Left ventricle myocardium inferior (tissue), 1 donor: ENCODE measurements around the gene EMX1. TPM values are rescaled to one million over a fixed set of nuclear protein-coding genes. Genes with fewer than 3 reads are reported as not detected.

Experiments
- DNase-seq: peaks from one replicate; pipeline ENCODE4 v3.0.0-alpha.2; 2020
- H3K27ac ChIP-seq: fragments of 200-600 bp; replicated peaks from 2 replicates; pipeline ENCODE4 v1.8.0; 2021
- H3K27me3 ChIP-seq: fragments of 200-600 bp; 2 replicates; pipeline ENCODE4 v1.8.0; 2021; ENCODE audit warnings: low read depth
- H3K36me3 ChIP-seq: fragments of 200-600 bp; 2 replicates; pipeline ENCODE4 v1.8.0; 2021
- H3K4me1 ChIP-seq: fragments of 200-600 bp; 2 replicates; pipeline ENCODE4 v1.8.0; 2021
- H3K4me3 ChIP-seq: fragments of 200-600 bp; 2 replicates; pipeline ENCODE4 v1.8.0; 2021; ENCODE audit warnings: mild to moderate bottlenecking, moderate library complexity
- H3K9me3 ChIP-seq: fragments of 200-600 bp; replicated peaks from 2 replicates; pipeline ENCODE4 v1.8.0; 2021
- CTCF ChIP-seq: fragments of 200-600 bp; IDR thresholded peaks from 2 replicates; pipeline ENCODE4 v1.8.0; 2021; ENCODE audit warnings: antibody characterized with exemption, mild to moderate bottlenecking, borderline replicate concordance
- intact Hi-C: fragments of 100-400 bp; cut with micrococcal nuclease; formaldehyde crosslinking; loops from one replicate; pipeline ENCODE4 v1.11.0; 2022
- total RNA-seq: library from RNA; stranded (reverse); fragmentation: NEBNext Ultra II Directional; extraction: Animal tissue kit (Norgen Biotek cat#: 25700); gene quantifications from one replicate; pipeline ENCODE4 v1.2.1, GENCODE V29; 2021
- donor health status: DM: no; HTN: yes; CAD: no; lungs with severe emphysema.

Gene EMX1
- total RNA-seq, 1 donor from 2014 or later: not detected

- peaks cover 8% of the 10 kb centered on the region for H3K4me1 ChIP-seq
- peaks cover 16% of the 10 kb centered on the region for H3K36me3 ChIP-seq
- no peak for DNase-seq
- no peak overlapping the region for H3K27ac ChIP-seq
- no peaks in the 10 kb centered on the region for H3K27me3 ChIP-seq
- no peak overlapping the region for H3K4me3 ChIP-seq
- TF ChIP-seq CTCF: no peak
- intact Hi-C loops: no loop called here
- no peaks in the 10 kb centered on the region for H3K9me3 ChIP-seq
Observed at GRCh38 chr2:72940361-72940760, 23.0 kb downstream of the EMX1 start.

GRCh38 chr2:72940786-72941185, 23.5 kb downstream of the EMX1 start:
- no peak for DNase-seq
- H3K27ac ChIP-seq: no peak overlapping the region
- intact Hi-C loops: no loop called here

GRCh38 chr2:72942293-72942692, 25.0 kb downstream of the EMX1 start:
- intact Hi-C loops: no loop called here
- no peak for TF ChIP-seq CTCF
- no peak overlapping the region for H3K27ac ChIP-seq
- no peak for DNase-seq
- H3K36me3 ChIP-seq: peaks cover 16% of the 10 kb centered on the region
- H3K4me1 ChIP-seq: no peaks in the 10 kb centered on the region
- no peaks in the 10 kb centered on the region for H3K27me3 ChIP-seq
- H3K4me3 ChIP-seq: no peak overlapping the region
- no peaks in the 10 kb centered on the region for H3K9me3 ChIP-seq

More at GRCh38 chr2:72940786-72941185, 23.5 kb downstream of the EMX1 start:
- peaks cover 8% of the 10 kb centered on the region for H3K4me1 ChIP-seq
- H3K36me3 ChIP-seq: peaks cover 16% of the 10 kb centered on the region
- no peaks in the 10 kb centered on the region for H3K27me3 ChIP-seq
- H3K4me3 ChIP-seq: no peak overlapping the region
- H3K9me3 ChIP-seq: no peaks in the 10 kb centered on the region
- TF ChIP-seq CTCF: no peak

GRCh38 chr2:72942881-72943418, 25.6 kb downstream of the EMX1 start:
- TF ChIP-seq CTCF: no peak
- Histone ChIP-seq H3K4me1 (no peaks in the 10 kb centered on the region), H3K4me3 (no peak overlapping the region), H3K36me3 (peaks cover 16% of the 10 kb centered on the region), H3K27me3 (no peaks in the 10 kb centered on the region), H3K9me3 (no peaks in the 10 kb centered on the region), H3K27ac (no peak overlapping the region)
- DNase-seq: no peak
- intact Hi-C loops: no loop called here

GRCh38 chr2:72943540-72944395, 26.4 kb downstream of the EMX1 start:
- Histone ChIP-seq H3K27me3 (no peaks in the 10 kb centered on the region), H3K27ac (no peak overlapping the region), H3K4me3 (no peak overlapping the region), H3K4me1 (no peaks in the 10 kb centered on the region), H3K9me3 (no peaks in the 10 kb centered on the region), H3K36me3 (peaks cover 16% of the 10 kb centered on the region)
- no peak for DNase-seq
- no peak for TF ChIP-seq CTCF
- intact Hi-C loops: no loop called here
